Uterus (tissue), 4 donors: ENCODE results near the gene FOXC2. TPM values are rescaled to one million over a fixed set of nuclear protein-coding genes. Genes with fewer than 3 reads are reported as not detected.

Experiments used
- DNase-seq, 2 donors: peaks; one replicate each; pipeline ENCODE4 v3.0.0-alpha.2; 2019 to 2020
- H3K27ac ChIP-seq, 2 donors: fragments of 200-600 bp; sonication (generic); 1 replicate in 1 of 2; 2 replicates in 1 of 2; pipeline ENCODE4 v1.5.1; 2016 to 2018
- H3K27me3 ChIP-seq, 2 donors: fragments of 200-600 bp; sonication (generic); one replicate each; pipeline ENCODE4 v1.5.1; 2018 to 2019; ENCODE audit warnings: control low read depth in 1 of 2
- H3K36me3 ChIP-seq, 2 donors: fragments of 200-600 bp; sonication (generic); one replicate each; pipeline ENCODE4 v1.5.1; 2019; ENCODE audit warnings: control low read depth in 1 of 2
- H3K4me1 ChIP-seq, 2 donors: fragments of 200-600 bp; sonication (generic); one replicate each; pipeline ENCODE4 v1.5.1; 2018 to 2019; ENCODE audit warnings: control low read depth in 1 of 2
- H3K4me3 ChIP-seq, 2 donors: fragments of 200-600 bp; sonication (generic); 1 replicate in 1 of 2; 2 replicates in 1 of 2; pipeline ENCODE4 v1.5.1; 2018 to 2019; ENCODE audit warnings: mild to moderate bottlenecking in 1 of 2
- H3K9me3 ChIP-seq, 2 donors: fragments of 200-600 bp; sonication (generic); one replicate each; pipeline ENCODE4 v1.5.1; 2019; ENCODE audit warnings: control low read depth in 1 of 2
- POLR2A ChIP-seq, 2 donors: fragments of 450-650 bp; IDR thresholded peaks; one replicate each; pipeline ENCODE4 v1.6.1; 2016; ENCODE audit warnings: antibody characterized with exemption in 2 of 2, mild to moderate bottlenecking in 1 of 2, moderate library complexity in 1 of 2
- intact Hi-C: fragments of 100-400 bp; cut with DNase I; formaldehyde crosslinking; loops from one replicate; pipeline ENCODE4 v1.15.1; 2023; ENCODE audit warnings: low total_unique reads
- total RNA-seq, 4 donors: library from RNA; depleted of rRNA in 3 of 4; stranded (reverse); fragments of >200 nt in 3 of 4; gene quantifications; one replicate each; pipeline versions ENCODE4 v1.1.0 to v1.2.4, GENCODE V29; 2014 to 2023
- TF ChIP-seq, protein P1 (sequence below), 4 experiments: fragments of 200-600 bp in 2 of 4; fragments of 450-650 bp in 2 of 4; sonication (generic) in 2 of 4; IDR thresholded peaks; one replicate each; pipeline ENCODE4 v1.5.1; 2016 to 2019; ENCODE audit warnings: antibody characterized with exemption in 4 of 4, mild to moderate bottlenecking in 2 of 4, moderate library complexity in 1 of 4
- donor health status: DM: yes; HTN: yes; CAD: no.

The FOXC2 gene
- total RNA-seq, 4 donors from 2014 or later: 0.21 to 2.6 TPM; not detected in 2

DNA sequence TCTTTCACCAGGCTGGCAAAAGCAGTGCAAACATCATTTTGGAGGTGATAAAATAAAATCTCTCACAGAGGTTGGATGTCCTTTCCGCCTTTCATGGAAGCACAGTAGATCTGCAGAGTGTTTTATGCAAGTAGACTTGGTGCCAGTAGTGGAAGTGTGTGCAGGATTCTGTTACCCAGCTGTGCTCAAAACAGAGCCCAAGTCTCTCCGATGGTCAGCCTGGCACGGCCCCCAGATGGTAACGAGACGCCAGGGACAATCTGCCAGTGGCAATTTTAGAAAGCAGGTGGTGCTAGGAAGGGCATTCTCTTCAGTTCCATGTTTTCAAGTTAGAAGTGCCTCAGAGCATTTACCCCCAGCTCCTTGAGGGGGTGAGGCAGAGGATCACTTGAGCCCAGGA, 10.1 kb upstream of the FOXC2 start:
- H3K27me3 ChIP-seq: no peaks in the 10 kb centered on the region
- no peak for DNase-seq
- TF ChIP-seq, protein P1, sequence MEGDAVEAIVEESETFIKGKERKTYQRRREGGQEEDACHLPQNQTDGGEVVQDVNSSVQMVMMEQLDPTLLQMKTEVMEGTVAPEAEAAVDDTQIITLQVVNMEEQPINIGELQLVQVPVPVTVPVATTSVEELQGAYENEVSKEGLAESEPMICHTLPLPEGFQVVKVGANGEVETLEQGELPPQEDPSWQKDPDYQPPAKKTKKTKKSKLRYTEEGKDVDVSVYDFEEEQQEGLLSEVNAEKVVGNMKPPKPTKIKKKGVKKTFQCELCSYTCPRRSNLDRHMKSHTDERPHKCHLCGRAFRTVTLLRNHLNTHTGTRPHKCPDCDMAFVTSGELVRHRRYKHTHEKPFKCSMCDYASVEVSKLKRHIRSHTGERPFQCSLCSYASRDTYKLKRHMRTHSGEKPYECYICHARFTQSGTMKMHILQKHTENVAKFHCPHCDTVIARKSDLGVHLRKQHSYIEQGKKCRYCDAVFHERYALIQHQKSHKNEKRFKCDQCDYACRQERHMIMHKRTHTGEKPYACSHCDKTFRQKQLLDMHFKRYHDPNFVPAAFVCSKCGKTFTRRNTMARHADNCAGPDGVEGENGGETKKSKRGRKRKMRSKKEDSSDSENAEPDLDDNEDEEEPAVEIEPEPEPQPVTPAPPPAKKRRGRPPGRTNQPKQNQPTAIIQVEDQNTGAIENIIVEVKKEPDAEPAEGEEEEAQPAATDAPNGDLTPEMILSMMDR (IDR thresholded peaks at IDR 0.05): no peak
- no peak for TF ChIP-seq POLR2A (IDR thresholded peaks at IDR 0.05)
- H3K27ac ChIP-seq: no peak overlapping the region
- H3K9me3 ChIP-seq: no peaks in the 10 kb centered on the region
- no peaks in the 10 kb centered on the region for H3K36me3 ChIP-seq
- H3K4me1 ChIP-seq: no peaks in the 10 kb centered on the region
- intact Hi-C loops: no loop called here
- no peak overlapping the region for H3K4me3 ChIP-seq

DNA sequence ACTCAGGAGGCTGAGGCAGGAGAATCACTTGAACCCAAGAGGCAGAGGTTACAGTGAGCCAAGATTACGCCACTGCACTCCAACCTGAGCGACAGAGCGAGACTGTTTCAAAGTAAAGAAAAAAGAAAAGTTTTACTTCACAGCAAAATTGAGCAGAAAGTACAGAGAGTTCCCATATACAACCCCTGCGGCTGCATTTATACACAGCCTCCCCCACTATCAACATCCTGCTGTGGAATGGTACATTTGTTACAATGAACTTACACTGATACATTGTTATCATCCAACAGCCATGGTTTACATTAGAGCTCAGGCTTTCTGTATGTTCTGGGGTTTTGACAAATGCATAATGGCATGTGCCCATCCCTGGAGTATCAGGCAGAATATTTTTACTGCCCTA, 9.0 kb upstream of the FOXC2 start:
- no peak for DNase-seq
- Histone ChIP-seq H3K27ac (no peak overlapping the region), H3K36me3 (no peaks in the 10 kb centered on the region), H3K27me3 (no peaks in the 10 kb centered on the region), H3K4me3 (no peak overlapping the region), H3K9me3 (no peaks in the 10 kb centered on the region), H3K4me1 (no peaks in the 10 kb centered on the region)
- TF ChIP-seq POLR2A (IDR thresholded peaks at IDR 0.05): no peak
- TF ChIP-seq, protein P1 (IDR thresholded peaks at IDR 0.05): no peak
- intact Hi-C loops: no loop called here

DNA sequence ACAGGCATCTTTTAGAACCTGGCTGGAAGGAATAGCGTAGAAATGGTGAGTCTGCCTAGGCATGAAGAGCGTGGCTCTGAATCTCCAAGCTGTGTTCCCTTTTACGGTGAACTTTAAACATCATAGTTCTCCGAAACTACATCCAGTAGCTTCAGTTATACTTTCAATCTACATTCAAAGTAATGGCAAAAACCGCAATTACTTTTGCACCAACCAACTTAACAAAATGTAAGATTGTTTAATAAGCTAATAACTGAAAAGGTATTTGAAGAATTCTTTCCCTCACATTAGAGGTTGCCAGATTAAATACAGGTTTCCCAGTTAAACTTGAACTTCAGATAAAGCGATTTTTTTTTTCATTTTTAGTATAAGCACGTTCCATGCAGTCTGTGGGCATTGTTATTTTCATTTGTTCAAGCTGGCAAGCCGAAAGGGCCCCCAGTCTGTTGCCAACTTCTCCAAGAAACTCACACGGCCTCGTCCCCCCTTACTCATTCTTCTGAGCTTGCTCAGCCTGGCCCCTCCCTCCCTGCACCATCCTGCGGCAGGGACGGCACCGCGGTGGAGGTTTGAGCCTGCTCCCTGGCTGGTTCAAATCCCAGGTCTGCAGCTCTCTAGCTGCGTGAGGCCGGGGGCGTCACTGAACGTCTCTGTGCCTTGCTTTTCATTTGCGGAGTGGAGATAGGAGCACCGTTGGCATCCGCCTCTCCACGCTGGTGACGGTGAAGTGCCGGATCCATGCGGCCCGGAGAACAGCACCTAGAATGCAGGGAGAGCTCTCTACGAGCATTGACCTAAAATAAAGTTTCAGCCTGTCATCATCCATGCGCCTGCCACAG, 8.1 kb upstream of the FOXC2 start:
- no peak for TF ChIP-seq POLR2A (IDR thresholded peaks at IDR 0.05)
- TF ChIP-seq, protein P1 (IDR thresholded peaks at IDR 0.05): no peak
- Histone ChIP-seq H3K27ac (no peak overlapping the region), H3K9me3 (no peaks in the 10 kb centered on the region), H3K4me1 (no peaks in the 10 kb centered on the region), H3K36me3 (no peaks in the 10 kb centered on the region), H3K27me3 (no peaks in the 10 kb centered on the region), H3K4me3 (no peak overlapping the region)
- intact Hi-C loops: no loop called here
- DNase-seq: no peak

DNA sequence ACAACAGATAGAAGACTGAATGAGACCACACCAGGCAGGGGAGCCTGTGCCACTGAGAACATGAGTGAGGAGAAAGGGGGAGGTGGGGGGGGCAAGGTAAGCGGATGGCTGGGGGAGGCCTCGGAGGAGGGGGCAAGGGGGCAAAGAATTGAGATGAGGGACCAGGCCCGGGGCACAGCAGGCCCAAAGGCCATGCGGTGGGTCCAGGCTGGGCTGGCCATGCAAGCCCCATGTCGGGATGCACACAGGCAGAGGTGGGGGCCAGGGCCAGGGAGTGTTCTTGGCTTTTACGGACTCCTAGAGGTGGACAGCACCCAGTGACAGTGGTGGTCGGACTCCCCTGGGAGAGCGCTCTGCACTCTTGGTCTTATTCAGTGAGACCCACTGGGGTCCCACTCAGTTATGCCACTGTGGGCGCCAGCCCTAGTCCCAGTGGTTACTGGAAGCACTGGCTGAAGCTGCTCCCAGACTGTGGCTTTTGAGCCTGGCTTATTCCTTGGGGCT, 6.8 kb upstream of the FOXC2 start:
- Histone ChIP-seq H3K27me3 (peaks cover 0 to 10% of the 10 kb centered on the region in 2 donors), H3K4me1 (no peaks in the 10 kb centered on the region), H3K4me3 (no peak overlapping the region), H3K27ac (no peak overlapping the region), H3K9me3 (no peaks in the 10 kb centered on the region), H3K36me3 (no peaks in the 10 kb centered on the region)
- intact Hi-C loops: no loop called here
- no peak for DNase-seq
- TF ChIP-seq POLR2A (IDR thresholded peaks at IDR 0.05): no peak
- TF ChIP-seq, protein P1 (IDR thresholded peaks at IDR 0.05): no peak

DNA sequence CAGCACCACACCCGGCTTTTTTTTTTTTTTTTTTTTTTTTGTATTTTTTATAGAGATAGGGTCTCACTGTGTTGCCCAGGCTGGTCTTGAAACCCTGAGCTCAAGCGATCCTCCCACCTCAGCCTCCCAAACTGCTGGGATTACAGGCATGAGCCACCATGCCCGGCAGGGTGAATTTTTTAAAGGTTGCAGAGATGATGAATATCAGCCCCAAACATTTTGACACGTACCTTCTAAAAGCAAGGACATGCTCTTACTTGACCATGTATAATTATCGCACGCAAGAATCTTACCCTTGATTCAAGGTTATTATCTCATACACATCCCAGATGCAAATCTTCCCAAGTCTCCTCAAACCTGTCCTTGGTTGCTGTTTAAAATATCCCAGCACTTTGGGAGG, 4.3 kb upstream of the FOXC2 start:
- peaks cover 8 to 25% of the 10 kb centered on the region in 2 donors for H3K27me3 ChIP-seq
- H3K9me3 ChIP-seq: no peaks in the 10 kb centered on the region
- intact Hi-C loops: no loop called here
- no peak for DNase-seq
- no peak overlapping the region for H3K27ac ChIP-seq
- no peaks in the 10 kb centered on the region for H3K4me1 ChIP-seq
- no peak for TF ChIP-seq POLR2A (IDR thresholded peaks at IDR 0.05)
- TF ChIP-seq, protein P1 (IDR thresholded peaks at IDR 0.05): no peak
- H3K36me3 ChIP-seq: no peaks in the 10 kb centered on the region
- no peak overlapping the region for H3K4me3 ChIP-seq
